Measurements from ENCODE around the gene MANEA. TPM values are rescaled to one million over a fixed set of nuclear protein-coding genes. Genes with fewer than 3 reads are reported as not detected.

The MANEA gene
- total and polyA plus RNA-seq, 10 of the 15 experiments (the other 5 are each of a cell fraction or from before 2014, with no cell fraction given) = 5.8 to 19.5 (median 12.5) TPM

DNA sequence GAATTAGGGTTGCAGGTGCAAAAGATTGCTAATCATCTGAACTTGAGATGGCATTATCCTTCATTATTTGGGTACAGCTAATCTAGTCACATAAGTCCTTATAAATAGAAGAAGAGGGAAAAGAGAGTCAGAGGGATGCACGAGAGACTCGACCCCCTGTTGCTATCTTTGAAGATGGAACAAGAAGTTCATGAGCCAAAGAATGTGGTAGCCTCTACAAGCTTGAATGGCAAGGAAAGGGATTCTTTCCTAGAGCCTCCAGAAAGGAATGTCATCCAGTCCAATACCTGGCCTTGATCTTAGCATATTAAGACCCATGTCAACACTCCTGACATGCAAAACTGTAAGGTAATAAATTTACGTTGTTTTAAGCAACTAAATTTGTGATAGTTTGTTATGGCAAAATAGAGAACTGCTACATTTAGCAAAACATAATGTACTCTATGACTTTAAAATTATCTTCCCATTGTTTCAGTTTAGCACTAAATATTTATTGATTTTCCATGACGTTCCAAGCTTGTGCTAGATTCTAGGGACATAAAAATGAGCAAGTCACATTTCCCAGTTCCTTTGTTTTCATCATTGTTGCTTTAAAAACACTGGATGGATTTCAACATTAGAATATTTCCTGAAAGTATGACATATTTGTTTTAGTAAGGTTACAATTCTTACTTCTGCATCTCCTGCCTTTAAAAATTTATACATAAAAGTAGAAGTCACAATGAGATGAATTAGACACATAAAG lies 12.7 kb downstream of the MANEA start (continued):
- TF ChIP-seq NR2C1 (IDR thresholded peaks at IDR 0.05) (no peak), PAX5 (IDR thresholded peaks at IDR 0.05; ENCODE audit: borderline replicate concordance, low read depth, low read length) (no peak), ATF7 (IDR thresholded peaks at IDR 0.05; ENCODE audit: low read depth) (no peak), BACH1 (IDR thresholded peaks at IDR 0.05; ENCODE audit: borderline replicate concordance) (no peak), RB1 (IDR thresholded peaks at IDR 0.05; ENCODE audit: borderline replicate concordance) (no peak)
- TF ChIP-seq, protein P1, sequence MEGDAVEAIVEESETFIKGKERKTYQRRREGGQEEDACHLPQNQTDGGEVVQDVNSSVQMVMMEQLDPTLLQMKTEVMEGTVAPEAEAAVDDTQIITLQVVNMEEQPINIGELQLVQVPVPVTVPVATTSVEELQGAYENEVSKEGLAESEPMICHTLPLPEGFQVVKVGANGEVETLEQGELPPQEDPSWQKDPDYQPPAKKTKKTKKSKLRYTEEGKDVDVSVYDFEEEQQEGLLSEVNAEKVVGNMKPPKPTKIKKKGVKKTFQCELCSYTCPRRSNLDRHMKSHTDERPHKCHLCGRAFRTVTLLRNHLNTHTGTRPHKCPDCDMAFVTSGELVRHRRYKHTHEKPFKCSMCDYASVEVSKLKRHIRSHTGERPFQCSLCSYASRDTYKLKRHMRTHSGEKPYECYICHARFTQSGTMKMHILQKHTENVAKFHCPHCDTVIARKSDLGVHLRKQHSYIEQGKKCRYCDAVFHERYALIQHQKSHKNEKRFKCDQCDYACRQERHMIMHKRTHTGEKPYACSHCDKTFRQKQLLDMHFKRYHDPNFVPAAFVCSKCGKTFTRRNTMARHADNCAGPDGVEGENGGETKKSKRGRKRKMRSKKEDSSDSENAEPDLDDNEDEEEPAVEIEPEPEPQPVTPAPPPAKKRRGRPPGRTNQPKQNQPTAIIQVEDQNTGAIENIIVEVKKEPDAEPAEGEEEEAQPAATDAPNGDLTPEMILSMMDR (IDR thresholded peaks at IDR 0.05 in 2 of 3, conservative IDR thresholded peaks at IDR 0.05 in 1 of 3; ENCODE audit: control insufficient read depth in 2 of 3, extremely low read depth in 1 of 3, insufficient read depth in 1 of 3, low read depth in 3 of 3, low read length in 3 of 3) = no peak
- TF ChIP-seq, protein P2, sequence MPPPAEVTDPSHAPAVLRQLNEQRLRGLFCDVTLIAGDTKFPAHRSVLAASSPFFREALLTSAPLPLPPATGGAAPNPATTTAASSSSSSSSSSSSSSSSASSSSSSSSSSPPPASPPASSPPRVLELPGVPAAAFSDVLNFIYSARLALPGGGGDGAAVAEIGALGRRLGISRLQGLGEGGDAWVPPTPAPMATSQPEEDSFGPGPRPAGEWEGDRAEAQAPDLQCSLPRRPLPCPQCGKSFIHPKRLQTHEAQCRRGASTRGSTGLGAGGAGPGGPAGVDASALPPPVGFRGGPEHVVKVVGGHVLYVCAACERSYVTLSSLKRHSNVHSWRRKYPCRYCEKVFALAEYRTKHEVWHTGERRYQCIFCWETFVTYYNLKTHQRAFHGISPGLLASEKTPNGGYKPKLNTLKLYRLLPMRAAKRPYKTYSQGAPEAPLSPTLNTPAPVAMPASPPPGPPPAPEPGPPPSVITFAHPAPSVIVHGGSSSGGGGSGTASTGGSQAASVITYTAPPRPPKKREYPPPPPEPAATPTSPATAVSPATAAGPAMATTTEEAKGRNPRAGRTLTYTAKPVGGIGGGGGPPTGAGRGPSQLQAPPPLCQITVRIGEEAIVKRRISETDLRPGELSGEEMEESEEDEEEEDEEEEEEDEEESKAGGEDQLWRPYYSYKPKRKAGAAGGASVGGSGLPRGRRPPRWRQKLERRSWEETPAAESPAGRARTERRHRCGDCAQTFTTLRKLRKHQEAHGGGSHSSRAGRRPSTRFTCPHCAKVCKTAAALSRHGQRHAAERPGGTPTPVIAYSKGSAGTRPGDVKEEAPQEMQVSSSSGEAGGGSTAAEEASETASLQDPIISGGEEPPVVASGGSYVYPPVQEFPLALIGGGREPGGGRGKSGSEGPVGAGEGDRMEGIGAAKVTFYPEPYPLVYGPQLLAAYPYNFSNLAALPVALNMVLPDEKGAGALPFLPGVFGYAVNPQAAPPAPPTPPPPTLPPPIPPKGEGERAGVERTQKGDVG (CRISPR knock-in tag; IDR thresholded peaks at IDR 0.05) = no peak
